Measurements from ENCODE around the gene ATP6V0B. TPM values are rescaled to one million over a fixed set of nuclear protein-coding genes. Genes with fewer than 3 reads are reported as not detected.

Gene ATP6V0B
- total and polyA plus RNA-seq, 2 of the 13 experiments (the other 11 are each of a cell fraction or from before 2014, with no cell fraction given) = 157 to 161 TPM

- 95% methylated on average over 3 of the region's 3 CpGs for WGBS (ENCODE audit: low lambda C conversion rate)
- peaks cover 4% of the 10 kb centered on the region for H3K79me2 ChIP-seq (ENCODE audit: insufficient read depth, low read length)
- ChIA-PET CTCF (ENCODE audit: low intra/inter-chr PET ratio, low total read pairs) (no interaction called here), POLR2A (interaction anchor here (1.1 kb wide), 1 partner anchor 235 kb away, joined by 4 read pairs; the partner anchor contains the start of gene ST3GAL3)
- H3K36me3 ChIP-seq (replicated peaks in 1 of 2; ENCODE audit: control insufficient read depth in 1 of 2, insufficient read depth in 2 of 2, low read length in 2 of 2) = no peaks in the 10 kb centered on the region
- no peak overlapping the region for H3K9ac ChIP-seq (ENCODE audit: insufficient read depth, low read depth, low read length)
- intact Hi-C loops (cut with micrococcal nuclease; ENCODE audit: unreplicated experiment) (no loop called here), in situ Hi-C loops (cut with HindIII; ENCODE audit: extremely low pct_ligation_motif_present, low pct_unique_long_range_greater_than_20kb) (no loop called here)
- no peak overlapping the region for H3K4me2 ChIP-seq (ENCODE audit: low read depth, low read length)
- H3K9me3 ChIP-seq (ENCODE audit: low read length) = no peaks in the 10 kb centered on the region
- peaks cover 15% of the 10 kb centered on the region for H3K4me1 ChIP-seq (ENCODE audit: insufficient read depth, low read length)
- no TSS peak for BruUV-seq (replicated peaks)
- H3K4me3 ChIP-seq (replicated peaks in 1 of 3; ENCODE audit: insufficient read depth in 1 of 3, low read depth in 2 of 3, low read length in 3 of 3) = no peak overlapping the region
- H3K27ac ChIP-seq (ENCODE audit: extremely low read length, insufficient read depth, low read length) = no peak overlapping the region
- no peak for FAIRE-seq
- H2AFZ ChIP-seq (ENCODE audit: low read length) = no peak overlapping the region
- H3K27me3 ChIP-seq (ENCODE audit: control insufficient read depth in 1 of 2, insufficient read depth in 2 of 2, low read length in 2 of 2) = no peaks in the 10 kb centered on the region; a peak in 1 of 5 replicates
- no peaks in the 10 kb centered on the region for H4K20me1 ChIP-seq (ENCODE audit: insufficient read depth, low read length)
- DNase-seq (ENCODE audit: low spot score) = no peak
- ATAC-seq = no peak
- TF ChIP-seq SP1 (IDR thresholded peaks at IDR 0.05) = no peak
- no peak for TF ChIP-seq SP1 (CRISPR knock-in tag; IDR thresholded peaks at IDR 0.05)
- no peak for TF ChIP-seq SETDB1 (CRISPR knock-in tag; IDR thresholded peaks at IDR 0.05; ENCODE audit: borderline replicate concordance)
- TF ChIP-seq ZZZ3 (CRISPR knock-in tag; IDR thresholded peaks at IDR 0.05; ENCODE audit: borderline replicate concordance) = no peak
- TF ChIP-seq HOMEZ (CRISPR knock-in tag; IDR thresholded peaks at IDR 0.05; ENCODE audit: low read depth) = no peak
- TF ChIP-seq PPARG (CRISPR knock-in tag; conservative IDR thresholded peaks at IDR 0.05) = no peak
- TF ChIP-seq CBX1 (IDR thresholded peaks at IDR 0.05; ENCODE audit: low read depth) = no peak
- no peak for TF ChIP-seq ESRRA (CRISPR knock-in tag; IDR thresholded peaks at IDR 0.05; ENCODE audit: low read depth)
- TF ChIP-seq ZNF276 (CRISPR knock-in tag; IDR thresholded peaks at IDR 0.05; ENCODE audit: low read depth) = no peak
- no peak for TF ChIP-seq CHD2 (IDR thresholded peaks at IDR 0.05; ENCODE audit: low read depth, low read length)
- TF ChIP-seq GZF1 (CRISPR knock-in tag; IDR thresholded peaks at IDR 0.05) = no peak
- TF ChIP-seq PRDM15 (CRISPR knock-in tag; IDR thresholded peaks at IDR 0.05) = no peak
- no peak for TF ChIP-seq AFF4 (CRISPR knock-in tag; IDR thresholded peaks at IDR 0.05)
- no peak for TF ChIP-seq KDM2A (CRISPR knock-in tag; IDR thresholded peaks at IDR 0.05; ENCODE audit: borderline replicate concordance, low read depth)
Measured at GRCh38 chr1:43942411-43942810, 32.3 kb upstream of the ATP6V0B start.

Measured in HepG2 (cell line).